Keratinocyte (primary cell): ENCODE results near the gene TOMT. TPM values are rescaled to one million over a fixed set of nuclear protein-coding genes. Genes with fewer than 3 reads are reported as not detected.
A peak's percentile ranks its signal among the peaks of the same experiment; 100 is the strongest.

Experiments
- DNase-seq: peaks from one replicate; pipeline ENCODE4 v3.0.0-alpha.2; 2011; ENCODE audit warnings: low read depth, missing footprints, low spot score
- FAIRE-seq: peaks from 2 replicates; lab custom pipeline; 2011; peaks lifted over from hg19 to GRCh38; lab: Jason Lieb, UNC
- H2AFZ ChIP-seq: 2 replicates; pipeline ENCODE4 v1.6.0; 2012; ENCODE audit warnings: low read length, control low read depth, inconsistent platforms; ENCODE audit not compliant: control insufficient read depth
- H3K27ac ChIP-seq: 2 replicates; pipeline ENCODE4 v1.5.1; 2011; ENCODE audit warnings: low read length; ENCODE audit not compliant: control insufficient read depth, insufficient read depth
- H3K27me3 ChIP-seq: 3 replicates; pipeline ENCODE4 v1.6.0; 2011; ENCODE audit warnings: low read length; ENCODE audit not compliant: control insufficient read depth, insufficient read depth; ENCODE audit errors: extremely low read depth
- H3K36me3 ChIP-seq, 2 experiments: 2 replicates in 1 of 2; 3 replicates in 1 of 2; pipeline ENCODE4 v1.5.1; 2011; ENCODE audit warnings: low read length in 2 of 2, mild to moderate bottlenecking in 1 of 2; ENCODE audit not compliant: control insufficient read depth in 2 of 2, insufficient read depth in 2 of 2; ENCODE audit errors: extremely low read depth in 1 of 2
- H3K4me1 ChIP-seq: 3 replicates; pipeline ENCODE4 v1.5.1; 2011; ENCODE audit warnings: low read length; ENCODE audit not compliant: control insufficient read depth, insufficient read depth; ENCODE audit errors: extremely low read depth
- H3K4me2 ChIP-seq: 3 replicates; pipeline ENCODE4 v1.6.0; 2011; ENCODE audit warnings: low read depth, low read length; ENCODE audit not compliant: control insufficient read depth, insufficient read depth; ENCODE audit errors: extremely low read depth
- H3K4me3 ChIP-seq, 3 experiments: fragments of 200-600 bp in 1 of 3; sonication (generic) in 1 of 3; 2 replicates in 2 of 3; 3 replicates in 1 of 3; pipeline ENCODE4 v1.5.1; 2011 to 2016; ENCODE audit warnings: low read length in 3 of 3, mild to moderate bottlenecking in 3 of 3, control low read depth in 2 of 3, inconsistent platforms in 1 of 3, low read depth in 1 of 3, mixed read lengths in 1 of 3, mixed run types in 1 of 3, moderate library complexity in 1 of 3; ENCODE audit not compliant: control insufficient read depth in 2 of 3, insufficient read depth in 2 of 3; ENCODE audit errors: extremely low read depth in 1 of 3
- H3K79me2 ChIP-seq: 2 replicates; pipeline ENCODE4 v1.6.0; 2012; ENCODE audit warnings: low read length; ENCODE audit not compliant: control insufficient read depth, insufficient read depth
- H3K9ac ChIP-seq: 3 replicates; pipeline ENCODE4 v1.6.0; 2011; ENCODE audit warnings: low read length; ENCODE audit not compliant: control insufficient read depth, insufficient read depth; ENCODE audit errors: extremely low read depth
- H3K9me1 ChIP-seq: 3 replicates; pipeline ENCODE4 v1.6.0; 2011; ENCODE audit warnings: low read length; ENCODE audit not compliant: control insufficient read depth, insufficient read depth; ENCODE audit errors: extremely low read depth
- H3K9me3 ChIP-seq: 2 replicates; pipeline ENCODE4 v1.5.1; 2012; ENCODE audit warnings: low read depth, low read length; ENCODE audit not compliant: control insufficient read depth
- H4K20me1 ChIP-seq: 3 replicates; pipeline ENCODE4 v1.6.0; 2011; ENCODE audit warnings: low read length; ENCODE audit not compliant: control insufficient read depth, insufficient read depth; ENCODE audit errors: extremely low read depth
- EZH2 ChIP-seq: IDR thresholded peaks from one replicate; pipeline ENCODE4 v1.6.1; 2012; ENCODE audit warnings: inconsistent platforms, mild to moderate bottlenecking, low read length, moderate library complexity
- dilution Hi-C: fragments of 300-500 bp; cut with MboI; formaldehyde crosslinking; loops from one replicate; pipeline ENCODE4 v1.7.0; 2020; ENCODE audit warnings: low sequenced_read_pairs; ENCODE audit not compliant: extremely low pct_ligation_motif_present
- polyA plus RNA-seq, 5 experiments: library from polyadenylated mRNA; depleted of rRNA in 3 of 5; stranded (reverse) in 3 of 5; stranded (forward) in 1 of 5; unstranded in 1 of 5; fragments of >200 nt; gene quantifications; 1 replicate in 1 of 5; 2 replicates in 3 of 5; 3 replicates in 1 of 5; pipeline versions ENCODE4 v1.2.1 to v1.2.3, GENCODE V29; 2011 to 2012; ENCODE audit warnings: missing spikeins in 2 of 5, low read depth in 1 of 5, low replicate concordance in 1 of 5
- TF ChIP-seq, protein P1 (sequence below), 3 experiments: IDR thresholded peaks in 1 of 3; conservative IDR thresholded peaks in 1 of 3; optimal IDR thresholded peaks in 1 of 3; 2 replicates in 2 of 3; 3 replicates in 1 of 3; pipeline versions ENCODE3 to v1.5.1; 2011; ENCODE audit warnings: low read length in 3 of 3, mild to moderate bottlenecking in 3 of 3, moderate library complexity in 2 of 3, control low read depth in 1 of 3, inconsistent platforms in 1 of 3; ENCODE audit not compliant: insufficient read depth in 2 of 3; ENCODE audit errors: extremely low read depth in 1 of 3

The TOMT gene
- polyA plus RNA-seq, 1 donor (not counting 4 experiments of a cell fraction or from before 2014, with no cell fraction given): not detected

DNA sequence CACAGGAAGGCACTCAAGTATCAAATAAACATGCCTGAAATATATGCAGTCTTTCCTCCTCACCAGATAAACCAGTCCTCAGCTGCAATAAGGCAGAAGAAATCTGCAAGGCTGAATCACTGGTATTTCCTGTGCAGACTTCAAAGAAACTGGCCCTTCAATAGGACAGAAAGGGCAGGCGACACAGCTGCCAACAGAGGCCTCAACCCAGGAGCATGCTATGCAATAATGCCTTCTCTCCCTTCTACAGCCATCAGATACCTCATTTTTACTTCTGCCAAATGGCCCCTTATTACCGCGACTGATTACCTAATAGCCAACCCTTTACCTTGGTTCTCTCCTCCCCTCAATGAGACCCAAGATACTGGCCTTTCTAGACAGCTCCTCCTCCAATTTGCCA lies 33.4 kb upstream of the TOMT start:
- H3K4me3 ChIP-seq: peak overlapping the region in 1 of 3 experiments; percentile 23
- peaks cover 85% of the 10 kb centered on the region for H3K79me2 ChIP-seq
- H3K9me3 ChIP-seq: no peaks in the 10 kb centered on the region
- FAIRE-seq (peak; percentile 76), DNase-seq (no peak)
- H3K9ac ChIP-seq: no peak overlapping the region
- peak overlapping the region; percentile 60 for H3K27ac ChIP-seq
- H3K36me3 ChIP-seq: peaks cover 0 to 4% of the 10 kb centered on the region in 2 experiments
- H3K4me1 ChIP-seq: peaks cover 40% of the 10 kb centered on the region
- dilution Hi-C loops: no loop called here
- no peak overlapping the region for H2AFZ ChIP-seq
- peak overlapping the region; percentile 61 for H3K4me2 ChIP-seq
- no peaks in the 10 kb centered on the region for H3K27me3 ChIP-seq
- no peaks in the 10 kb centered on the region for H4K20me1 ChIP-seq
- TF ChIP-seq EZH2: no peak
- TF ChIP-seq, protein P1, sequence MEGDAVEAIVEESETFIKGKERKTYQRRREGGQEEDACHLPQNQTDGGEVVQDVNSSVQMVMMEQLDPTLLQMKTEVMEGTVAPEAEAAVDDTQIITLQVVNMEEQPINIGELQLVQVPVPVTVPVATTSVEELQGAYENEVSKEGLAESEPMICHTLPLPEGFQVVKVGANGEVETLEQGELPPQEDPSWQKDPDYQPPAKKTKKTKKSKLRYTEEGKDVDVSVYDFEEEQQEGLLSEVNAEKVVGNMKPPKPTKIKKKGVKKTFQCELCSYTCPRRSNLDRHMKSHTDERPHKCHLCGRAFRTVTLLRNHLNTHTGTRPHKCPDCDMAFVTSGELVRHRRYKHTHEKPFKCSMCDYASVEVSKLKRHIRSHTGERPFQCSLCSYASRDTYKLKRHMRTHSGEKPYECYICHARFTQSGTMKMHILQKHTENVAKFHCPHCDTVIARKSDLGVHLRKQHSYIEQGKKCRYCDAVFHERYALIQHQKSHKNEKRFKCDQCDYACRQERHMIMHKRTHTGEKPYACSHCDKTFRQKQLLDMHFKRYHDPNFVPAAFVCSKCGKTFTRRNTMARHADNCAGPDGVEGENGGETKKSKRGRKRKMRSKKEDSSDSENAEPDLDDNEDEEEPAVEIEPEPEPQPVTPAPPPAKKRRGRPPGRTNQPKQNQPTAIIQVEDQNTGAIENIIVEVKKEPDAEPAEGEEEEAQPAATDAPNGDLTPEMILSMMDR (optimal IDR thresholded peaks at IDR 0.05 in 1 of 3, IDR thresholded peaks at IDR 0.05 in 1 of 3, conservative IDR thresholded peaks at IDR 0.05 in 1 of 3; ENCODE audit: extremely low read depth in 1 of 3, insufficient read depth in 2 of 3, low read length in 3 of 3): no peak
- H3K9me1 ChIP-seq: no peaks in the 10 kb centered on the region

DNA sequence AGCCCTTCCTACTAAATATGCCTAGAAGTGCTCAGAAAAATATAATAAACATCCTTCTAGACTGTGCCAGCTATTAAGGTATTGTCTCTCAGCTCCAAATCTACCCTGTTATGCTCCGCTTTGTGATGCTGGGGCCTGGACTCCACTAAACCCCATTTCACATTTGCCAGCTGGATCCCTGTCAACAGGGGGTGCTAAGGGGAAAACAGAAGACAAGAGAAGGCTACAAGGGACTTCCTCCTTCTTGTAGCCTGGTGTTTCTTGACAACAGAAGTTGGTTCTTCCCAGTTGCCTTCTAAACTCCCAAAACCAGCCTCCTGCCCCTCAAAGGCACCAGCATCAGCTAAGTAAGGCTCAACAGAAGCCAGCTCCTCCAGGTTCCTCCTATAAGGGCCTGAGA lies 30.6 kb upstream of the TOMT start:
- TF ChIP-seq, protein P1 (optimal IDR thresholded peaks at IDR 0.05 in 1 of 3, IDR thresholded peaks at IDR 0.05 in 1 of 3, conservative IDR thresholded peaks at IDR 0.05 in 1 of 3; ENCODE audit: extremely low read depth in 1 of 3, insufficient read depth in 2 of 3, low read length in 3 of 3): peak in 2 of 3 experiments; percentile 28 to 34
- TF ChIP-seq EZH2: no peak
- Histone ChIP-seq H3K9me3 (no peaks in the 10 kb centered on the region), H3K9me1 (no peaks in the 10 kb centered on the region), H3K27me3 (no peaks in the 10 kb centered on the region), H3K36me3 (no peaks in the 10 kb centered on the region), H2AFZ (no peak overlapping the region), H4K20me1 (no peaks in the 10 kb centered on the region), H3K4me3 (no peak overlapping the region), H3K9ac (no peak overlapping the region), H3K27ac (no peak overlapping the region), H3K79me2 (peaks cover 91% of the 10 kb centered on the region), H3K4me1 (peaks cover 44% of the 10 kb centered on the region), H3K4me2 (no peak overlapping the region)
- no peak for FAIRE-seq
- dilution Hi-C loops: no loop called here
- DNase-seq: no peak
